ENCODE data around the gene LGALS3BP. TPM values are rescaled to one million over a fixed set of nuclear protein-coding genes. Genes with fewer than 3 reads are reported as not detected.

Gene LGALS3BP
- total RNA-seq, 1 donor from 2014 or later = 365 TPM

GRCh38 chr17:78957128-78957527 is 22.6 kb downstream of the LGALS3BP start:
- H3K27me3 ChIP-seq = no peaks in the 10 kb centered on the region
- TF ChIP-seq CTCF (IDR thresholded peaks at IDR 0.05) = no peak
- DNase-seq (ENCODE audit: low spot score in 2 of 2) = no peak
- no peak overlapping the region for H3K27ac ChIP-seq
- no peak overlapping the region for H3K4me3 ChIP-seq
- intact Hi-C loops (cut with DNase I) = no loop called here
- no peaks in the 10 kb centered on the region for H3K4me1 ChIP-seq
- no peaks in the 10 kb centered on the region for H3K9me3 ChIP-seq
- H3K36me3 ChIP-seq = no peaks in the 10 kb centered on the region

- H3K27me3 ChIP-seq = no peaks in the 10 kb centered on the region
- no peaks in the 10 kb centered on the region for H3K9me3 ChIP-seq
- DNase-seq (ENCODE audit: low spot score in 2 of 2) = no peak
- H3K27ac ChIP-seq = no peak overlapping the region
- H3K36me3 ChIP-seq = no peaks in the 10 kb centered on the region
- H3K4me1 ChIP-seq = no peaks in the 10 kb centered on the region
- intact Hi-C loops (cut with DNase I) = no loop called here
- no peak overlapping the region for H3K4me3 ChIP-seq
- TF ChIP-seq CTCF (IDR thresholded peaks at IDR 0.05) = no peak
Observed at GRCh38 chr17:78956254-78956653, 23.5 kb downstream of the LGALS3BP start.

GRCh38 chr17:78954684-78955083 is 25.0 kb downstream of the LGALS3BP start:
- TF ChIP-seq CTCF (IDR thresholded peaks at IDR 0.05) = no peak
- intact Hi-C loops (cut with DNase I) = no loop called here
- peaks cover 7% of the 10 kb centered on the region in 2 donors for H3K9me3 ChIP-seq
- no peak for DNase-seq (ENCODE audit: low spot score in 2 of 2)
- H3K4me3 ChIP-seq = no peak overlapping the region
- H3K27ac ChIP-seq = no peak overlapping the region
- no peaks in the 10 kb centered on the region for H3K36me3 ChIP-seq
- H3K27me3 ChIP-seq = no peaks in the 10 kb centered on the region
- H3K4me1 ChIP-seq = no peaks in the 10 kb centered on the region

GRCh38 chr17:78953356-78954350 is 26.1 kb downstream of the LGALS3BP start:
- H3K27me3 ChIP-seq = no peaks in the 10 kb centered on the region
- no peaks in the 10 kb centered on the region for H3K36me3 ChIP-seq
- peaks cover 7% of the 10 kb centered on the region in 2 donors for H3K9me3 ChIP-seq
- DNase-seq (ENCODE audit: low spot score in 2 of 2) = no peak
- H3K4me3 ChIP-seq = no peak overlapping the region
- no peak overlapping the region for H3K27ac ChIP-seq
- intact Hi-C loops (cut with DNase I) = no loop called here
- TF ChIP-seq CTCF (IDR thresholded peaks at IDR 0.05) = no peak
- H3K4me1 ChIP-seq = no peaks in the 10 kb centered on the region

- no peak for TF ChIP-seq CTCF (IDR thresholded peaks at IDR 0.05)
- Histone ChIP-seq H3K9me3 (peaks cover 7% of the 10 kb centered on the region in 2 donors), H3K27ac (no peak overlapping the region), H3K4me1 (no peaks in the 10 kb centered on the region), H3K36me3 (no peaks in the 10 kb centered on the region), H3K4me3 (no peak overlapping the region), H3K27me3 (no peaks in the 10 kb centered on the region)
- DNase-seq (ENCODE audit: low spot score in 2 of 2) = no peak
- intact Hi-C loops (cut with DNase I) = no loop called here
Observed at GRCh38 chr17:78952706-78953105, 27.0 kb downstream of the LGALS3BP start.

Measured in ascending aorta (tissue), 2 donors.